Vagina (tissue), 2 donors: ENCODE results near the gene SLC12A7. TPM values are rescaled to one million over a fixed set of nuclear protein-coding genes. Genes with fewer than 3 reads are reported as not detected.
A peak's percentile ranks its signal among the peaks of the same experiment; 100 is the strongest.

Experiments
- DNase-seq, 2 donors: peaks; one replicate each; pipeline ENCODE4 v3.0.0-alpha.2; 2017; ENCODE audit errors: extremely low spot score in 2 of 2
- H3K27ac ChIP-seq: fragments of 200-600 bp; sonication (generic); one replicate; pipeline ENCODE4 v1.5.1; 2019
- H3K27me3 ChIP-seq: fragments of 200-600 bp; sonication (generic); one replicate; pipeline ENCODE4 v1.5.1; 2019
- H3K36me3 ChIP-seq, 2 donors: fragments of 200-600 bp; sonication (generic); one replicate each; pipeline ENCODE4 v1.5.1; 2017 to 2019
- H3K4me1 ChIP-seq: fragments of 200-600 bp; sonication (generic); one replicate; pipeline ENCODE4 v1.5.1; 2019
- H3K4me3 ChIP-seq, 2 donors: fragments of 200-600 bp; sonication (generic); 1 replicate in 1 of 2; 2 replicates in 1 of 2; pipeline ENCODE4 v1.5.1; 2016 to 2019
- H3K9me3 ChIP-seq: fragments of 200-600 bp; sonication (generic); one replicate; pipeline ENCODE4 v1.5.1; 2019
- CTCF ChIP-seq, 3 experiments: fragments of 450-650 bp in 2 of 3; fragments of 200-600 bp in 1 of 3; sonication (generic) in 1 of 3; IDR thresholded peaks; one replicate each; pipeline ENCODE4 v1.5.1; 2017 to 2019; ENCODE audit warnings: antibody characterized with exemption in 3 of 3, mild to moderate bottlenecking in 2 of 3, moderate library complexity in 2 of 3
- POLR2A ChIP-seq, 2 donors: fragments of 450-650 bp; IDR thresholded peaks; one replicate each; pipeline ENCODE4 v1.6.1; 2017; ENCODE audit warnings: antibody characterized with exemption in 2 of 2, mild to moderate bottlenecking in 2 of 2, moderate library complexity in 2 of 2
- POLR2AphosphoS5 ChIP-seq, 2 donors: sonication (generic); formaldehyde crosslinking; IDR thresholded peaks; one replicate each; pipeline ENCODE4 v1.9.0; 2017; ENCODE audit warnings: antibody characterized with exemption in 2 of 2, mild to moderate bottlenecking in 2 of 2, low read depth in 1 of 2; ENCODE audit not compliant: insufficient read depth in 1 of 2
- intact Hi-C: fragments of 100-400 bp; cut with DNase I; formaldehyde crosslinking; loops from one replicate; pipeline ENCODE4 v1.15.1; 2023
- total RNA-seq: library from RNA; depleted of rRNA; stranded (reverse); fragments of >200 nt; gene quantifications from one replicate; pipeline ENCODE4 v1.2.3, GENCODE V29; 2016

The SLC12A7 gene
- total RNA-seq, 1 donor from 2014 or later = 21.6 TPM

- H3K4me1 ChIP-seq = peaks cover 11% of the 10 kb centered on the region
- no peaks in the 10 kb centered on the region for H3K36me3 ChIP-seq
- TF ChIP-seq POLR2A (IDR thresholded peaks at IDR 0.05) = no peak
- no peaks in the 10 kb centered on the region for H3K27me3 ChIP-seq
- no peak overlapping the region for H3K4me3 ChIP-seq
- intact Hi-C loops = no loop called here
- no peak for DNase-seq
- no peaks in the 10 kb centered on the region for H3K9me3 ChIP-seq
- no peak overlapping the region for H3K27ac ChIP-seq
Observed at GRCh38 chr5:1140818-1141189, 28.9 kb upstream of the SLC12A7 start.

- no peak for DNase-seq
- H3K27me3 ChIP-seq = no peaks in the 10 kb centered on the region
Observed at GRCh38 chr5:1140171-1140817, 28.4 kb upstream of the SLC12A7 start.

GRCh38 chr5:1139331-1140170 lies 27.7 kb upstream of the SLC12A7 start:
- DNase-seq = no peak
- Histone ChIP-seq H3K36me3 (no peaks in the 10 kb centered on the region), H3K9me3 (no peaks in the 10 kb centered on the region), H3K4me1 (peaks cover 11% of the 10 kb centered on the region), H3K4me3 (no peak overlapping the region), H3K27me3 (no peaks in the 10 kb centered on the region), H3K27ac (no peak overlapping the region)
- intact Hi-C loops = no loop called here
- no peak for TF ChIP-seq CTCF (IDR thresholded peaks at IDR 0.05)

More at GRCh38 chr5:1140171-1140817, 28.4 kb upstream of the SLC12A7 start:
- Histone ChIP-seq H3K4me1 (peaks cover 11% of the 10 kb centered on the region), H3K9me3 (no peaks in the 10 kb centered on the region), H3K27ac (no peak overlapping the region), H3K36me3 (no peaks in the 10 kb centered on the region), H3K4me3 (no peak overlapping the region)
- TF ChIP-seq POLR2A (IDR thresholded peaks at IDR 0.05) (no peak), CTCF (IDR thresholded peaks at IDR 0.05) (peak; percentile 11 to 70 (median 63))
- intact Hi-C loops = no loop called here

- no peak for TF ChIP-seq CTCF (IDR thresholded peaks at IDR 0.05)
- TF ChIP-seq POLR2AphosphoS5 (IDR thresholded peaks at IDR 0.05; ENCODE audit: insufficient read depth in 1 of 2, low read depth in 1 of 2) = no peak
- no peak for TF ChIP-seq POLR2A (IDR thresholded peaks at IDR 0.05)
- Histone ChIP-seq H3K27ac (no peak overlapping the region), H3K27me3 (no peaks in the 10 kb centered on the region), H3K4me1 (peaks cover 11% of the 10 kb centered on the region), H3K9me3 (no peaks in the 10 kb centered on the region), H3K36me3 (no peaks in the 10 kb centered on the region), H3K4me3 (no peak overlapping the region)
- intact Hi-C loops = no loop called here
- DNase-seq = no peak
Observed at GRCh38 chr5:1138445-1139245, 26.8 kb upstream of the SLC12A7 start.

GRCh38 chr5:1137567-1138444 lies 25.9 kb upstream of the SLC12A7 start:
- Histone ChIP-seq H3K27ac (no peak overlapping the region), H3K36me3 (no peaks in the 10 kb centered on the region), H3K27me3 (no peaks in the 10 kb centered on the region), H3K4me1 (peaks cover 11% of the 10 kb centered on the region), H3K9me3 (no peaks in the 10 kb centered on the region), H3K4me3 (no peak overlapping the region)
- TF ChIP-seq CTCF (IDR thresholded peaks at IDR 0.05) (no peak), POLR2AphosphoS5 (IDR thresholded peaks at IDR 0.05; ENCODE audit: insufficient read depth in 1 of 2, low read depth in 1 of 2) (no peak), POLR2A (IDR thresholded peaks at IDR 0.05) (no peak)
- intact Hi-C loops = no loop called here
- DNase-seq = no peak
